Measurements from ENCODE around the gene ME3. TPM values are rescaled to one million over a fixed set of nuclear protein-coding genes. Genes with fewer than 3 reads are reported as not detected.
A peak's percentile ranks its signal among the peaks of the same experiment; 100 is the strongest.
"Not testable (repeated sequence)": the region's sequence is repeated elsewhere in the genome, so short reads cannot be mapped to it uniquely, and the experiment has no call there.

The ME3 gene
- total RNA-seq, 1 donor, result 56.9 TPM

DNA sequence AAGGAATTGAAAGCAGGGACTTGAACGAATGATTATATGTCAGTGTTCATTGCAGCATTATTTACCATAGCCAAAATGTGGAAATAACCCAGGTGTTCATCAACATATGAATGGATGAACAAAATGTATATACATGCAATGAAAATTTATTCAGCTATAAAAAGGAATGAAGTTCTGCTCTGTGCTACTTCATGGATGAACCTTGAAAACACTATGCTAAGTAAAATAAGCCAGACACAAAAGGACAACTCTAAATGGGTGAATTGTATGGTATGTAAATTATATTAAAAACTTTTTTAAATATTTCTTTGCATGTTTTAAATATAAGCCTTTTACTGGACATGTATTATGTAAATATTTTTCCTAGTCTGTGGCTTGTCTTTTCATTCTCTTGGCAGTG lies 107.0 kb downstream of the ME3 start:
- no peak overlapping the region for H3K4me3 ChIP-seq (ENCODE audit: low read depth, low read length)
- TF ChIP-seq, protein P1, sequence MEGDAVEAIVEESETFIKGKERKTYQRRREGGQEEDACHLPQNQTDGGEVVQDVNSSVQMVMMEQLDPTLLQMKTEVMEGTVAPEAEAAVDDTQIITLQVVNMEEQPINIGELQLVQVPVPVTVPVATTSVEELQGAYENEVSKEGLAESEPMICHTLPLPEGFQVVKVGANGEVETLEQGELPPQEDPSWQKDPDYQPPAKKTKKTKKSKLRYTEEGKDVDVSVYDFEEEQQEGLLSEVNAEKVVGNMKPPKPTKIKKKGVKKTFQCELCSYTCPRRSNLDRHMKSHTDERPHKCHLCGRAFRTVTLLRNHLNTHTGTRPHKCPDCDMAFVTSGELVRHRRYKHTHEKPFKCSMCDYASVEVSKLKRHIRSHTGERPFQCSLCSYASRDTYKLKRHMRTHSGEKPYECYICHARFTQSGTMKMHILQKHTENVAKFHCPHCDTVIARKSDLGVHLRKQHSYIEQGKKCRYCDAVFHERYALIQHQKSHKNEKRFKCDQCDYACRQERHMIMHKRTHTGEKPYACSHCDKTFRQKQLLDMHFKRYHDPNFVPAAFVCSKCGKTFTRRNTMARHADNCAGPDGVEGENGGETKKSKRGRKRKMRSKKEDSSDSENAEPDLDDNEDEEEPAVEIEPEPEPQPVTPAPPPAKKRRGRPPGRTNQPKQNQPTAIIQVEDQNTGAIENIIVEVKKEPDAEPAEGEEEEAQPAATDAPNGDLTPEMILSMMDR (IDR thresholded peaks at IDR 0.05; ENCODE audit: insufficient read depth, low read length), result no peak

DNA sequence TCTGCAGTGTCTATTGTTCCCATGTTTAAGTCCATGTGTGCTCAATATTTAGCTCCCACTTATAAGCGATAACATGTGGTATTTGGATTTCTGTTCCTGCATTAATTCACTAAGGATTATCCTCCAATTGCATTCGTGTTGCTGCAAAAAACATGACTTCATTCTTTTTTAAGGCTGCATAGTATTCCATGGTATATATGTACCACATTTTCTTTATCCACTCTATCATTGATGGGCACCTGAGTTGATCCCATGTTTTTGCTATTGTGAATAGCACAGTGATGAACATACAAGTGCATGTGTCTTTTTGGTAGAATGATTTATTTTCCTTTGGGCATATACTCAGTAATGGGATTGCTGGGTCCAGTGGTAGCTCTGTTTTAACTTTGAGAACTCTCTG lies 109.6 kb downstream of the ME3 start:
- H3K4me3 ChIP-seq (ENCODE audit: low read depth, low read length); DNase-seq (ENCODE audit: low read depth): not testable (repeated sequence)

More for the DNA sequence above, 107.0 kb downstream of the ME3 start:
- DNase-seq (ENCODE audit: low read depth), result no peak

DNA sequence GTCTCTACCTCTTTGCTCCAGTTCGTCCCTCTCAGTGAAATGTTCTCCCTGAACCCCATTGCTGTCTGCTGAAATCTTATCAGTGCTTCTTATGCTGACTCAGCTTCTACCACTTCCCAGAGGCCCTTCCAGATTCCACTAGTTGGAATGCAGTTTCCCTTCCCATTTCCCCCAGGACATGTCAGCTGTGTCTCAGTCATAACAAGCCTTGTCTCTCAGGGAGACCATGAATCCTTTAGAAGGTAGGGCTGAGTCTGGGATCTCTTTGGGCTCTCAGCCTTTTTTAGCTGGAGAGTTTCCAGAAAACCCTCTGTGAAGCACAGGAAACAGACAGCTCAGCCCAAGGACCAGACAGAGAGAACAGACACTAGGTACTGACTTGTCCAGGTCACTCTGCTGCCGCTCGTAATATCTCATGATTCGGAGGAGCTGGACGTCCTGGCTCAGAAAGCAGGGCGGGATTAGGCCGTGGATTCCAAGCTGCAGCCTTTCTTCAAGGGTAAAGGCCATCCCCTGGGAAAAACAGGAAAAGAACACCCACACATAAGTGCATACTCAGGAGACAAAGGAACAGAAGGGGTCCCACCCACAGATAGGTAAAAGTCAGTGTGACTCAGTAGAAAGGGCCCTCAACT lies 113.0 kb downstream of the ME3 start:
- H3K4me3 ChIP-seq (ENCODE audit: low read depth, low read length), result no peak overlapping the region
- DNase-seq (ENCODE audit: low read depth), result peak; percentile 94

DNA sequence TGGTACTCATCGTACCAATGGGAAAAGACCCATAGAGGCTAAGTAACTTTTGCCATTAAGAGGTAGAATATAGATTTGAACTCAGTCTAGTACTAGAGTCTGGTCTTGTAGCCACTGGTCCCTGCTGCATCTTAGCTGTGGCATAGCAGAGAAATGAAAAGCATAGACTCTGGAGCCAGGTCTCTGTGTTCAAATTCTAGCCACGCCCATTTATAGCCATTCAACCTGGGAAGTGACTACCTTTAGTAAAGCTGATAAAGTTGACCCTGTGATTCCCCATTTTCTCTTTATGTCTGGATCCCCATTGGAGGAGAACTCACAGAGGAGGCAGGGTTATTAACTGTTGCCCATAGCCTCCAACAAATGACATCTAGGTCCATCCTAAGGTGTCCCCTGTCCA lies 113.6 kb downstream of the ME3 start:
- no peak for DNase-seq (ENCODE audit: low read depth)
- TF ChIP-seq, protein P1 (IDR thresholded peaks at IDR 0.05; ENCODE audit: insufficient read depth, low read length), result no peak
- H3K4me3 ChIP-seq (ENCODE audit: low read depth, low read length), result no peak overlapping the region

More for the DNA sequence above, 113.0 kb downstream of the ME3 start:
- TF ChIP-seq, protein P1 (IDR thresholded peaks at IDR 0.05; ENCODE audit: insufficient read depth, low read length), result no peak

DNA sequence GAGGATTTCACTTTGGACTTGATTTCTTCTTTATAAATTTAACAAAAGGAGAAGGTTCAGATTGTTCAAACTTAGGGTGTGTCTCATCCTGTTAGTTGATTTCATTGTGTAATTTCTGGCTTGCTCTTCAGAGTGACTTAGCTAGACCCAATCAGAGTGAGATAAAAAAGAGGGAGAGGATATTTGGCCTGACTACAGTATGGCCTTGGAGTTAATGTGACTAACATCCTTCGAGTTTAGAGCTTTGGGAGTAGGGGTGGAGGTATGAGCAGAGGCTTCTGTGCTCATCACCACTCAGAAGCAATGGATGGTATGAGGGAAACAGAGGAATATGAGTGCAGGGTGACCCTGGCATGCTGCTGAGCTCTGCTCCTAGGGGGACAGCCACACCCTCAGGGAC lies 114.2 kb downstream of the ME3 start:
- TF ChIP-seq, protein P1 (IDR thresholded peaks at IDR 0.05; ENCODE audit: insufficient read depth, low read length), result no peak
- DNase-seq (ENCODE audit: low read depth), result peak; percentile 94
- no peak overlapping the region for H3K4me3 ChIP-seq (ENCODE audit: low read depth, low read length)

DNA sequence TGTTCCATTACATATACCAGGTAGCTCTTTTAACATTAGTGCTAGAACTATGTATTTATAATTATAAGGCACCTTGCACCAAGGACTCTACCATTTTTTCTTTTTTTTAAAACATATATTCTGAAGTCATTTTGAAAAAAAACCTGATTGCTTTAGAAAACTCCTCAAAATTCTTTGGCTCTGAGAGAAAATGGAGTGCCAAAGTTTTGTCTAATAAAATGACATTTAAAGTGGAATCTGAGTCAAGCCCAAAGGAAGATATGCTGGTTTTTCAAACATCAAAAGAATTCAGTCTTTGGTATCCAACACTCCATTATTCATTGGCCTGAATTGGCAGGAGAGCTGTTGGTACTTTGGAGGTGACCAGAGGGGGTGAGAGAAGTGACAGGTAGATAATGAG lies 116.5 kb downstream of the ME3 start:
- H3K4me3 ChIP-seq (ENCODE audit: low read depth, low read length), result no peak overlapping the region
- TF ChIP-seq, protein P1 (IDR thresholded peaks at IDR 0.05; ENCODE audit: insufficient read depth, low read length), result no peak
- peak; percentile 38 for DNase-seq (ENCODE audit: low read depth)

DNA sequence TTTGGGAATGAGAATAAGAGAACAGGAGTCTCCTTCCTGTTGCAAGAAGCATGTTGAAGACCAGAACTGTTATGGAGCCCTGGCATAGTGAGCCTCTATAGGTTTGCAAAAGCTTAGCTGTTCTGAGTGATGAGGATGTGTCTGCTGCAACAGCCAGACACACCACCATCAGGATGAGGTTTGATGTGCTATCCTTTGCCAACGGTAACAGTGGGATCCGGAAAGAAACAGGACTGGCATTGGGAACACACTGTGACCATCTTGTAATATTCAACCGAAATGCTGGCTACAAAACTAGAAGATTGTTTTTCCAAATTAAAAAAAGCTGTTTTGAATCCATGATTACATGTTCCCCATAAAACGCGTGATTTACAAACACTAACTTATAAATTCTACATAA lies 117.0 kb downstream of the ME3 start:
- TF ChIP-seq, protein P1 (IDR thresholded peaks at IDR 0.05; ENCODE audit: insufficient read depth, low read length), result no peak
- no peak overlapping the region for H3K4me3 ChIP-seq (ENCODE audit: low read depth, low read length)
- no peak for DNase-seq (ENCODE audit: low read depth)

Data from fibroblast of the aortic adventitia (primary cell).